ENCODE measurements around the gene ZSWIM8.

DNA sequence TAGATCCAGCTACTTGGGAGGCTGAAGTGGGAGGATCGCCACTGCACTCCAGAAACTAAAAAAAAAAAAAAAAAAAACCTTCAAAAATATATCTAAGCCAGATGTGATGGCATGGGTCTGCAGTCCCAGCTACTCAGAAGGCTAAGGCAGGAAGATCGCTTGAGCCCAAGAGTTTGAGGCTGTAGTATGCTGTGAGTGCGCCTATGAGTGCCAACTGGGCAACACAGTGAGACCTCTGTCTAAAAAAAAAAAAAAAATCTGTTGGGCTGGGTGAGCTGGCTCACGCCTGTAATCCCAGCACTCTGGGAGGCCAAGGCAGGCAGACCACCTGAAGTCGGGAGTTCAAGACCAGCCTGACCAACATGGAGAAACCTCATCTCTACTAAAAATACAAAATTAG, 6.4 kb upstream of the ZSWIM8 start:
- TF ChIP-seq EZH2 (IDR thresholded peaks at IDR 0.05; ENCODE audit: low read length, missing control alignments): no peak
- TF ChIP-seq, protein P1, sequence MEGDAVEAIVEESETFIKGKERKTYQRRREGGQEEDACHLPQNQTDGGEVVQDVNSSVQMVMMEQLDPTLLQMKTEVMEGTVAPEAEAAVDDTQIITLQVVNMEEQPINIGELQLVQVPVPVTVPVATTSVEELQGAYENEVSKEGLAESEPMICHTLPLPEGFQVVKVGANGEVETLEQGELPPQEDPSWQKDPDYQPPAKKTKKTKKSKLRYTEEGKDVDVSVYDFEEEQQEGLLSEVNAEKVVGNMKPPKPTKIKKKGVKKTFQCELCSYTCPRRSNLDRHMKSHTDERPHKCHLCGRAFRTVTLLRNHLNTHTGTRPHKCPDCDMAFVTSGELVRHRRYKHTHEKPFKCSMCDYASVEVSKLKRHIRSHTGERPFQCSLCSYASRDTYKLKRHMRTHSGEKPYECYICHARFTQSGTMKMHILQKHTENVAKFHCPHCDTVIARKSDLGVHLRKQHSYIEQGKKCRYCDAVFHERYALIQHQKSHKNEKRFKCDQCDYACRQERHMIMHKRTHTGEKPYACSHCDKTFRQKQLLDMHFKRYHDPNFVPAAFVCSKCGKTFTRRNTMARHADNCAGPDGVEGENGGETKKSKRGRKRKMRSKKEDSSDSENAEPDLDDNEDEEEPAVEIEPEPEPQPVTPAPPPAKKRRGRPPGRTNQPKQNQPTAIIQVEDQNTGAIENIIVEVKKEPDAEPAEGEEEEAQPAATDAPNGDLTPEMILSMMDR (conservative IDR thresholded peaks at IDR 0.05 in 1 of 2, IDR thresholded peaks at IDR 0.05 in 1 of 2; ENCODE audit: low read depth in 1 of 2, low read length in 2 of 2): no peak
